IMR-90 (cell line): ENCODE measurements around the gene PCDHGC5. TPM values are rescaled to one million over a fixed set of nuclear protein-coding genes. Genes with fewer than 3 reads are reported as not detected.

Experiments used
- ATAC-seq: fragments of 200-7000 bp; cut with Tn5 transposase; 2 replicates; pipeline ENCODE4 v1.9.1; 2020; ENCODE audit warnings: low read depth, mild to moderate bottlenecking, moderate library complexity
- BruUV-seq: library from RNA; stranded (reverse); fragments of 400-500 nt; replicated peaks from 2 replicates; lab custom pipeline; 2021; lab: Mats Ljungman, UMichigan
- CTCF ChIA-PET: fragments of 300-600 bp; formaldehyde crosslinking; extraction: SDS; loops from one replicate; lab custom pipeline; 2021; ENCODE audit warnings: antibody characterized with exemption; lab: Yijun Ruan, JAX
- POLR2A ChIA-PET: fragments of 300-600 bp; sonication (Branson Sonifier 250); formaldehyde crosslinking; loops from one replicate; lab custom pipeline; 2022; ENCODE audit warnings: antibody characterized with exemption; ENCODE audit not compliant: unreplicated experiment; lab: Charles Lee
- DNase-seq: peaks from one replicate; pipeline ENCODE4 v3.0.0; 2013
- H2AFZ ChIP-seq: replicated peaks from 2 replicates; pipeline ENCODE3; 2013; ENCODE audit warnings: low read length, mild to moderate bottlenecking; ENCODE audit not compliant: poor library complexity
- H2AK5ac ChIP-seq: 2 replicates; pipeline ENCODE4 v1.6.1; 2013; ENCODE audit warnings: low read depth, low read length, inconsistent platforms
- H2AK9ac ChIP-seq: replicated peaks from 2 replicates; pipeline ENCODE3; 2013; ENCODE audit warnings: mild to moderate bottlenecking, low read depth, low read length, moderate library complexity; ENCODE audit not compliant: poor library complexity
- H2BK120ac ChIP-seq: 2 replicates; pipeline ENCODE4 v1.6.1; 2013; ENCODE audit warnings: low read depth, low read length, inconsistent platforms
- H2BK15ac ChIP-seq: 3 replicates; pipeline ENCODE4 v1.6.1; 2013; ENCODE audit warnings: low read depth, low read length, inconsistent platforms
- H2BK20ac ChIP-seq: 2 replicates; pipeline ENCODE4 v1.6.1; 2013; ENCODE audit warnings: low read depth, mild to moderate bottlenecking, inconsistent platforms, low read length, moderate library complexity
- H2BK5ac ChIP-seq: 2 replicates; pipeline ENCODE4 v1.6.1; 2013; ENCODE audit warnings: mild to moderate bottlenecking, low read depth, low read length, inconsistent platforms; ENCODE audit not compliant: poor library complexity, severe bottlenecking
- H3K14ac ChIP-seq: replicated peaks from 2 replicates; pipeline ENCODE4 v1.6.1; 2013; ENCODE audit warnings: low read depth, low read length, inconsistent platforms
- H3K18ac ChIP-seq: 2 replicates; pipeline ENCODE4 v1.6.1; 2013; ENCODE audit warnings: low read depth, low read length, control low read depth
- H3K23ac ChIP-seq: 2 replicates; pipeline ENCODE4 v1.6.1; 2013; ENCODE audit warnings: low read depth, low read length, inconsistent platforms
- H3K27ac ChIP-seq: 2 replicates; pipeline ENCODE4 v1.5.1; 2013; ENCODE audit warnings: mild to moderate bottlenecking, control low read depth, low read length; ENCODE audit not compliant: insufficient read depth
- H3K27me3 ChIP-seq: 2 replicates; pipeline ENCODE4 v1.6.1; 2013; ENCODE audit warnings: low read length; ENCODE audit not compliant: control insufficient read depth, insufficient read depth
- H3K36me3 ChIP-seq: 2 replicates; pipeline ENCODE4 v1.6.1; 2013; ENCODE audit warnings: low read length, mixed read lengths; ENCODE audit not compliant: control insufficient read depth, insufficient read depth
- H3K4ac ChIP-seq: 2 replicates; pipeline ENCODE4 v1.6.1; 2013; ENCODE audit warnings: low read depth, low read length, inconsistent platforms
- H3K4me1 ChIP-seq: 2 replicates; pipeline ENCODE4 v1.6.1; 2013; ENCODE audit warnings: low read length, mixed read lengths; ENCODE audit not compliant: control insufficient read depth, insufficient read depth
- H3K4me2 ChIP-seq: 2 replicates; pipeline ENCODE4 v1.6.1; 2013; ENCODE audit warnings: low read depth, mild to moderate bottlenecking, control low read depth, low read length, moderate library complexity
- H3K4me3 ChIP-seq: 2 replicates; pipeline ENCODE4 v1.5.1; 2013; ENCODE audit warnings: low read depth, mild to moderate bottlenecking, control low read depth, low read length, moderate library complexity; ENCODE audit not compliant: insufficient read depth
- H3K56ac ChIP-seq: 2 replicates; pipeline ENCODE4 v1.6.1; 2013; ENCODE audit warnings: low read length, inconsistent platforms; ENCODE audit not compliant: insufficient read depth; ENCODE audit errors: extremely low read depth
- H3K79me1 ChIP-seq, 2 experiments: 2 replicates each; pipeline ENCODE4 v1.6.1; 2013; ENCODE audit warnings: low read length in 2 of 2, inconsistent platforms in 1 of 2, low read depth in 1 of 2
- H3K9ac ChIP-seq: 2 replicates; pipeline ENCODE4 v1.6.1; 2013; ENCODE audit warnings: low read depth, low read length, control low read depth
- H3K9me1 ChIP-seq: 2 replicates; pipeline ENCODE4 v1.6.1; 2013; ENCODE audit warnings: low read length, inconsistent platforms; ENCODE audit not compliant: insufficient read depth
- H3K9me3 ChIP-seq: 2 replicates; pipeline ENCODE4 v1.6.1; 2013; ENCODE audit warnings: low read length; ENCODE audit not compliant: control insufficient read depth, insufficient read depth
- H4K20me1 ChIP-seq: 2 replicates; pipeline ENCODE4 v1.6.1; 2013; ENCODE audit warnings: low read length, inconsistent platforms; ENCODE audit not compliant: insufficient read depth
- H4K5ac ChIP-seq: 2 replicates; pipeline ENCODE4 v1.6.1; 2013; ENCODE audit warnings: mild to moderate bottlenecking, low read depth, low read length, control low read depth
- H4K8ac ChIP-seq, 2 experiments: 2 replicates each; pipeline ENCODE4 v1.6.1; 2013; ENCODE audit warnings: low read depth in 2 of 2, low read length in 2 of 2, control low read depth in 1 of 2, inconsistent platforms in 1 of 2
- H4K91ac ChIP-seq: 2 replicates; pipeline ENCODE4 v1.6.1; 2013; ENCODE audit warnings: low read depth, low read length, inconsistent platforms; ENCODE audit not compliant: insufficient read depth
- BHLHE40 ChIP-seq: fragments of 150-350 bp; IDR thresholded peaks from 2 replicates; pipeline ENCODE4 v1.6.1; 2016; ENCODE audit warnings: mild to moderate bottlenecking, low read depth, low read length
- CHD1 ChIP-seq: IDR thresholded peaks from 2 replicates; pipeline ENCODE4 v1.6.1; 2012; ENCODE audit warnings: low read depth, low read length, improper control_type of control experiment
- FOS ChIP-seq: fragments of 150-350 bp; IDR thresholded peaks from 2 replicates; pipeline ENCODE4 v1.6.1; 2016; ENCODE audit warnings: low read depth, low read length
- MAFK ChIP-seq: IDR thresholded peaks from 2 replicates; pipeline ENCODE4 v1.6.1; 2012; ENCODE audit warnings: low read depth, low read length, improper control_type of control experiment
- MAZ ChIP-seq: IDR thresholded peaks from 2 replicates; pipeline ENCODE4 v1.6.1; 2012; ENCODE audit warnings: low read depth, mild to moderate bottlenecking, low read length, improper control_type of control experiment, moderate library complexity, borderline replicate concordance
- POLR2A ChIP-seq: IDR thresholded peaks from 2 replicates; pipeline ENCODE4 v1.6.1; 2012; ENCODE audit warnings: mild to moderate bottlenecking, low read depth, low read length
- RFX5 ChIP-seq: IDR thresholded peaks from 2 replicates; pipeline ENCODE4 v1.8.0; 2012; ENCODE audit warnings: low read depth, mild to moderate bottlenecking, low read length, moderate library complexity
- WGBS, 2 experiments: methylation state at CpG; one replicate each; pipeline versions ENCODE4 v1.1.5 to v1.1.7; 2013; ENCODE audit warnings: missing lambda C conversion rate in 2 of 2; ENCODE audit not compliant: insufficient read length in 1 of 2; ENCODE audit errors: extremely low coverage in 2 of 2; 5-methylcytosine and 5-hydroxymethylcytosine counted together
- dilution Hi-C: fragments of 300-500 bp; cut with HindIII; formaldehyde crosslinking; loops from one replicate; pipeline ENCODE4 v1.14.3; 2018; ENCODE audit warnings: low sequenced_read_pairs; ENCODE audit not compliant: unreplicated experiment
- in situ Hi-C: fragments of 300-500 bp; cut with MboI; formaldehyde crosslinking; loops from 3 replicates; pipeline ENCODE4 v1.14.3; 2019; ENCODE audit warnings: low sequenced_read_pairs, inconsistent platforms, mixed read lengths
- intact Hi-C: fragments of 100-400 bp; cut with micrococcal nuclease; formaldehyde crosslinking; loops from 2 replicates; pipeline ENCODE4 v1.10.0; 2022
- polyA plus RNA-seq, 3 experiments: library from polyadenylated mRNA; depleted of rRNA; stranded (reverse); fragments of >200 nt; gene quantifications; 2 replicates each; pipeline ENCODE4 v1.2.3, GENCODE V29; 2012; ENCODE audit warnings: low replicate concordance in 1 of 3
- total RNA-seq: library from RNA; depleted of rRNA; stranded (reverse); fragments of >200 nt; gene quantifications from 2 replicates; pipeline ENCODE4 v1.2.3, GENCODE V29; 2012
- TF ChIP-seq, protein P1 (sequence below): fragments of 150-350 bp; IDR thresholded peaks from 2 replicates; pipeline ENCODE4 v1.6.1; 2017; ENCODE audit warnings: mild to moderate bottlenecking, antibody characterized with exemption, low read length, low read depth
- TF ChIP-seq, protein P2 (sequence below): fragments of 150-350 bp; IDR thresholded peaks from 2 replicates; pipeline ENCODE4 v1.6.1; 2016; ENCODE audit warnings: low read depth, mild to moderate bottlenecking, low read length, moderate library complexity, borderline replicate concordance

Gene PCDHGC5
- total and polyA plus RNA-seq, 2 of the 4 experiments (the other 2 are of a cell fraction) = 2.9 to 3.8 TPM

DNA sequence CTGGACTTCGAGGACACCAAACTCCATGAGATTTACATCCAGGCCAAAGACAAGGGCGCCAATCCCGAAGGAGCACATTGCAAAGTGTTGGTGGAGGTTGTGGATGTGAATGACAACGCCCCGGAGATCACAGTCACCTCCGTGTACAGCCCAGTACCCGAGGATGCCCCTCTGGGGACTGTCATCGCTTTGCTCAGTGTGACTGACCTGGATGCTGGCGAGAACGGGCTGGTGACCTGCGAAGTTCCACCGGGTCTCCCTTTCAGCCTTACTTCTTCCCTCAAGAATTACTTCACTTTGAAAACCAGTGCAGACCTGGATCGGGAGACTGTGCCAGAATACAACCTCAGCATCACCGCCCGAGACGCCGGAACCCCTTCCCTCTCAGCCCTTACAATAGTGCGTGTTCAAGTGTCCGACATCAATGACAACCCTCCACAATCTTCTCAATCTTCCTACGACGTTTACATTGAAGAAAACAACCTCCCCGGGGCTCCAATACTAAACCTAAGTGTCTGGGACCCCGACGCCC, 11.8 kb upstream of the PCDHGC5 start:
- CTCF ChIA-PET = interaction anchor here (0.9 to 3.1 kb wide), 8 partner anchors 35 to 81 kb away, joined by 3 to 19 read pairs (median 4); partner anchors contain the start of gene PCDHGB7
- peak overlapping the region; percentile 64 for H3K4me2 ChIP-seq
- ATAC-seq (no peak), DNase-seq (no peak)
- POLR2A ChIA-PET = no interaction called here
- H2AK9ac ChIP-seq = peak overlapping the region; percentile 68
- H3K9ac ChIP-seq = peak overlapping the region; percentile 67
- intact Hi-C loops (loop anchor here (5.0 kb wide), 2 partner anchors 45 to 60 kb away; partner anchors contain the start of genes PCDHGA12 and PCDHGB7), in situ Hi-C loops (loop anchor here (5.0 kb wide), 1 partner anchor 45 kb away; no protein-coding TSS in a partner anchor), dilution Hi-C loops (no loop called here)
- no TSS peak for BruUV-seq
- H3K4me1 ChIP-seq = peaks cover 17% of the 10 kb centered on the region
- no peaks in the 10 kb centered on the region for H3K9me3 ChIP-seq
- peak overlapping the region; percentile 2; the same call in 1 of the 2 replicates for H3K4ac ChIP-seq
- H2BK20ac ChIP-seq = no peak overlapping the region
- no peaks in the 10 kb centered on the region for H3K27me3 ChIP-seq
- H2BK15ac ChIP-seq = no peak overlapping the region
- peak overlapping the region; percentile 54 for H3K4me3 ChIP-seq
- H4K5ac ChIP-seq = no peak overlapping the region
- H3K56ac ChIP-seq = no peak overlapping the region
- H3K9me1 ChIP-seq = peaks cover 6% of the 10 kb centered on the region; the same call in 1 of the 2 replicates
- no peak overlapping the region for H2BK5ac ChIP-seq
- H2AFZ ChIP-seq = peak overlapping the region; percentile 86
- H2AK5ac ChIP-seq = peak overlapping the region; percentile 12; the same call in 1 of the 2 replicates
- H4K91ac ChIP-seq = no peak overlapping the region
- peak overlapping the region; percentile 34 for H3K14ac ChIP-seq
- peaks cover 35% of the 10 kb centered on the region for H4K20me1 ChIP-seq
- H3K36me3 ChIP-seq = no peaks in the 10 kb centered on the region
- peak overlapping the region; percentile 74 for H3K23ac ChIP-seq
- peaks cover 23 to 46% of the 10 kb centered on the region in 2 experiments for H3K79me1 ChIP-seq
- peak overlapping the region; percentile 66 for H3K27ac ChIP-seq
- H2BK120ac ChIP-seq = no peak overlapping the region
- H4K8ac ChIP-seq = no peak overlapping the region; a peak in 1 of 4 replicates
- 17% methylated on average over 1 of the region's 24 CpGs; no CpG with 5 or more reads in 1 of the 2 experiments for WGBS, 2 experiments
- H3K18ac ChIP-seq = no peak overlapping the region
- no peak for TF ChIP-seq FOS
- no peak for TF ChIP-seq RFX5
- no peak for TF ChIP-seq CHD1
- TF ChIP-seq MAFK = no peak
- TF ChIP-seq BHLHE40 = no peak
- TF ChIP-seq, protein P1, sequence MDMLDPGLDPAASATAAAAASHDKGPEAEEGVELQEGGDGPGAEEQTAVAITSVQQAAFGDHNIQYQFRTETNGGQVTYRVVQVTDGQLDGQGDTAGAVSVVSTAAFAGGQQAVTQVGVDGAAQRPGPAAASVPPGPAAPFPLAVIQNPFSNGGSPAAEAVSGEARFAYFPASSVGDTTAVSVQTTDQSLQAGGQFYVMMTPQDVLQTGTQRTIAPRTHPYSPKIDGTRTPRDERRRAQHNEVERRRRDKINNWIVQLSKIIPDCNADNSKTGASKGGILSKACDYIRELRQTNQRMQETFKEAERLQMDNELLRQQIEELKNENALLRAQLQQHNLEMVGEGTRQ = no peak
- no peak for TF ChIP-seq MAZ
- TF ChIP-seq, protein P2, sequence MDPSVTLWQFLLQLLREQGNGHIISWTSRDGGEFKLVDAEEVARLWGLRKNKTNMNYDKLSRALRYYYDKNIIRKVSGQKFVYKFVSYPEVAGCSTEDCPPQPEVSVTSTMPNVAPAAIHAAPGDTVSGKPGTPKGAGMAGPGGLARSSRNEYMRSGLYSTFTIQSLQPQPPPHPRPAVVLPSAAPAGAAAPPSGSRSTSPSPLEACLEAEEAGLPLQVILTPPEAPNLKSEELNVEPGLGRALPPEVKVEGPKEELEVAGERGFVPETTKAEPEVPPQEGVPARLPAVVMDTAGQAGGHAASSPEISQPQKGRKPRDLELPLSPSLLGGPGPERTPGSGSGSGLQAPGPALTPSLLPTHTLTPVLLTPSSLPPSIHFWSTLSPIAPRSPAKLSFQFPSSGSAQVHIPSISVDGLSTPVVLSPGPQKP = no peak
- no peak for TF ChIP-seq POLR2A
